HG03108 (cell line): ENCODE measurements around the gene AGPAT2.

Experiments
- ATAC-seq: cut with Tn5 transposase; IDR thresholded peaks from one replicate; pipeline ENCODE4 v1.9.1; 2021; ENCODE audit warnings: moderate library complexity; ENCODE audit not compliant: unreplicated experiment

AGPAT2 gene

GRCh38 chr9:136665111-136665703 lies 22.1 kb downstream of the AGPAT2 start:
- ATAC-seq: no peak

- ATAC-seq: no peak
Measured at GRCh38 chr9:136664000-136664915, 23.0 kb downstream of the AGPAT2 start.

- no peak for ATAC-seq
Measured at GRCh38 chr9:136662656-136663581, 24.3 kb downstream of the AGPAT2 start, which contains the start of gene EGFL7. EGFL7 (plus strand) TSS chr9:136662916; CDS start chr9:136668283, 5,367 bp downstream.

- no peak for ATAC-seq
Measured at GRCh38 chr9:136662326-136662655, 25.0 kb downstream of the AGPAT2 start.

GRCh38 chr9:136661641-136662325 lies 25.5 kb downstream of the AGPAT2 start:
- ATAC-seq: no peak

GRCh38 chr9:136660971-136661550 lies 26.2 kb downstream of the AGPAT2 start:
- ATAC-seq: no peak

GRCh38 chr9:136659861-136660784 lies 27.1 kb downstream of the AGPAT2 start:
- ATAC-seq: no peak

- ATAC-seq: no peak
Measured at GRCh38 chr9:136658849-136659535, 28.3 kb downstream of the AGPAT2 start.

GRCh38 chr9:136657974-136658848 lies 29.0 kb downstream of the AGPAT2 start:
- ATAC-seq: no peak

GRCh38 chr9:136656795-136657611 lies 30.3 kb downstream of the AGPAT2 start:
- ATAC-seq: no peak

GRCh38 chr9:136656183-136656738 lies 31.0 kb downstream of the AGPAT2 start:
- no peak for ATAC-seq

- no peak for ATAC-seq
Measured at GRCh38 chr9:136655536-136656182, 31.6 kb downstream of the AGPAT2 start.

- no peak for ATAC-seq
Measured at GRCh38 chr9:136654820-136655535, 32.3 kb downstream of the AGPAT2 start.

- ATAC-seq: no peak
Measured at GRCh38 chr9:136653323-136654079, 33.8 kb downstream of the AGPAT2 start.

GRCh38 chr9:136651860-136652259 lies 35.4 kb downstream of the AGPAT2 start:
- no peak for ATAC-seq
